Bone marrow (tissue), 2 donors: ENCODE measurements around the gene CCDC12.
A peak's percentile ranks its signal among the peaks of the same experiment; 100 is the strongest.

Source experiments
- DNase-seq, 2 donors: peaks; one replicate each; lab custom pipeline; 2025; lab: John Stamatoyannopoulos, UW

The CCDC12 gene

GRCh38 chr3:46936733-46937250, 39.8 kb downstream of the CCDC12 start:
- DNase-seq, result no peak

GRCh38 chr3:46935989-46936558, 40.5 kb downstream of the CCDC12 start:
- no peak for DNase-seq

- peak in 1 of 2 donors; percentile 65 for DNase-seq
These were observed 41.2 kb downstream of the CCDC12 start for GRCh38 chr3:46935168-46935858.

GRCh38 chr3:46934498-46935167, 41.9 kb downstream of the CCDC12 start:
- no peak for DNase-seq

- no peak for DNase-seq
These were observed 42.5 kb downstream of the CCDC12 start for GRCh38 chr3:46934072-46934471.

GRCh38 chr3:46933261-46933660, 43.3 kb downstream of the CCDC12 start:
- DNase-seq, result no peak

GRCh38 chr3:46932455-46933225, 43.9 kb downstream of the CCDC12 start:
- no peak for DNase-seq

GRCh38 chr3:46931631-46932331, 44.8 kb downstream of the CCDC12 start:
- peak in 1 of 2 donors; percentile 11 for DNase-seq

GRCh38 chr3:46930945-46931403, 45.6 kb downstream of the CCDC12 start:
- DNase-seq, result no peak

GRCh38 chr3:46930166-46930944, 46.2 kb downstream of the CCDC12 start:
- peak in 1 of 2 donors; percentile 42 for DNase-seq

- DNase-seq, result peak in 1 of 2 donors; percentile 45
These were observed 47.2 kb downstream of the CCDC12 start for GRCh38 chr3:46929324-46929723.

GRCh38 chr3:46928282-46928681, 48.3 kb downstream of the CCDC12 start:
- DNase-seq, result peak in 1 of 2 donors; percentile 71

- DNase-seq, result no peak
These were observed 48.8 kb downstream of the CCDC12 start for GRCh38 chr3:46927718-46928073.

GRCh38 chr3:46926871-46927717, 49.5 kb downstream of the CCDC12 start:
- peak; percentile 36 to 84 for DNase-seq

GRCh38 chr3:46926447-46926846, 50.1 kb downstream of the CCDC12 start:
- DNase-seq, result no peak

- DNase-seq, result no peak
These were observed 50.5 kb downstream of the CCDC12 start for GRCh38 chr3:46926039-46926438.

GRCh38 chr3:46925585-46925934, 51.0 kb downstream of the CCDC12 start:
- no peak for DNase-seq

GRCh38 chr3:46924921-46925584, 51.5 kb downstream of the CCDC12 start:
- no peak for DNase-seq
